ENCODE results near the gene IL3.
A peak's percentile ranks its signal among the peaks of the same experiment; 100 is the strongest.
"Not testable (repeated sequence)": the region's sequence is repeated elsewhere in the genome, so short reads cannot be mapped to it uniquely, and the experiment has no call there.

The IL3 gene

DNA sequence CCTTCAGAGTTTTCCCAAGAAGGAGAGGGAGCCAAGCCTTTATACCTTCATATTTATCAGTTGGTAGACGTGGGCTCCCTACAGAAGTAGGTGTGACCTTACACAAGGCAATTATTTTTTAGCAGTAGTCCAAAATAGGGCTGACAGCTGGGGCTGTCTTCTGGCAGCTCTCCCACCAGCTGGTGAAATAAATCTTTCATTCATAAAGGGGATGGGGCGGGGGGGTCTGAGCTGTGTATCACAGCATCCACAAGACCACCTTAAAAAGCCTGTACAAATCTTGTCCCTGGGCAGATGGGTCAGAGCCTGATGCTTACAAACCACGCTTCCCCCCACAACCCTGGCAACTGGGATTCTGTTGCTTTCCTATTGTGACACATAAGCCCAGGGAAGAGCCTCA lies 32.8 kb downstream of the IL3 start:
- DNase-seq (ENCODE audit: low read depth in 2 of 2, low spot score in 1 of 2), result no peak

DNA sequence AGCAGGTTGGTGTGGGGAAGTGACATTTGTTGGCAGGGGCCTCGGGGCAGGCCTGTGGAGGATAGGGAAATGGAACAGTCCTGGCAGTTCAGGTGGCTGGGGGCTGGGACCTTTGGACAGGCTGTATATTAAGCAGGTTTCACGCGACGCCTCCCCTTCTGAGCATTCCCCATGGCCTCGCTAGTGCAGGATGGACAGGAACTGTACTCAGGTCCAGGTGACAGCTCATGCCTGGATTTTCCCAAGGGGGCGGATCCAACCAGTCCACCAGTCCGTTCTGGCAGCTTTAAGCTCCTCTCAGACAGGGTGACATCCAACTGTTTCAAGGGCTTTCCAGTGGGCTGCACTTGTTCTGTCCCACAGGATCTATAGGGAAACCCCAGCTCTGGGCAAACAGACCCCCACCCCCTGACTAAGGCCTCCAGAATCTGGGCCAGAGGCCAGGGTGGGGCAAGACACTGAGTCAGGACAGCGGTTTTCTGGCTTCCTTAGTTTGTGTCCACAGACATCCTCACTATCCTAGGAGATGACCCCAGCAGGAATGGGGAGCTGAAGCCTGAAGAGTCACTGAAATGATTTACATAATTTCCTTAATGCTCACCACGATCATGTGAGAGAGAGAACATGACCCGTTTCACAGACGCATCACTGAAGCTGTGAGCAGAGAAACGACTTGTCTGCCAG lies 34.1 kb downstream of the IL3 start:
- DNase-seq (ENCODE audit: low read depth in 2 of 2, low spot score in 1 of 2), result no peak

DNA sequence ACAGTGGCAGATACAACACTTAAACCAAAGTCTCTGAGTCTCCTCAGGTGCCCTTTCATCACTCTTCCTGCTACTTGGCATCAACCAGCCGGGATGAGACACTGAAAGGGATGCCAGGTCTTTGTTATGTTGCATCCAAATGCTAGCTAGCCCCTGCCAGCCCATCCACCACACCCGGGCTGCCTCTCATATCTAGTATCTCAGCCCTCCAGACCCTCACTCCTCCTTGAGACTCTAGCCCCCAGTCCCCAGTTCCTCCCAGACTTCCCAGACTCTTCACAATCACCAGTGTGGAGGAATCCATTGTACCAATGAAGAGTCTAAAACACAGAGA lies 34.6 kb downstream of the IL3 start:
- DNase-seq (ENCODE audit: low read depth in 2 of 2, low spot score in 1 of 2), result no peak

DNA sequence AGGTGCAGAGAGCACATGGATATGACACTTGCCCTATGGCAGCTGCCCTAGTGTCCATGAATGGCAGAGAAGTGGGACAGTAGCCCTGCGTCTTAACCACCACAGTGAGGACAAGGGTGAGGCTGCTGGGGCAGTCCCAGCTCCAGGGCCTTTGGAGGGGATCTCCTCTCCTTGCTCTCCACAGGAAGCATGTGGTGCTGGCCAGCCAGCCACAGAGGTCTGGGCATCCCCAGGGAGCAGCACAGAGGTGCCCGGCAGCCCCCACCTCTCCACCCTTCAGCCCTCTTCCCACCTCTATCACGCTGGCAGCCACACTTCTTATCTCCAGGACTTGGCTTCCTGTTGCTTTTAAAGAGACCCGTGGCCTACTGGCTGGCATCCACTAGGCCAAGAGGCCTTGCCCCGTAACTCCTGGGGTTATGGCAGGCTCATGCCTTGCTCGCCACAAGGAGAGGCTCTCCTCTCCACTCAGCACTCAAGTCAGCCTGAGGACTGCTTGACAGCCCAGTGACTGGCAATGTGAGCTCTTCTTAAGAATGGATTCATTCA lies 35.0 kb downstream of the IL3 start:
- no peak for DNase-seq (ENCODE audit: low read depth in 2 of 2, low spot score in 1 of 2)

DNA sequence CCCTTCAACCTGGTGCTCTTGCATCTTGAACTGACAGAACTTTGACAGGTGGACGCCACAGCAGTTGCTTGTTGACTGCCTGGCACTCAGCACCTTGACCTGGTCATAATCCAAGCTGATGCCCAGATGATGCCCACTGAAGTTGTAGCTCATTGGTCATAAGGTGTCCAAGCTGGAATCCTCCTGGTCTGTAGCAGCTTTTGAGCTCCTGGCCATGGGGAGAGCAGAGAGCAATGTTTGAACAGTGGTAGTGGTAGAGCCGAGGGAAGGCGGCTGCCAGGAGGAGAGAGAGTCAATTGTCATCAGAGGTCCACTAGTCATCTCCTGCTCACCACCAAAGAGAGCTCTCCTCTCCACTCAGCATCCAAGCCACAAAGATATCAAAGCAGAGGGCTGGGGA lies 36.4 kb downstream of the IL3 start:
- DNase-seq (ENCODE audit: low read depth in 2 of 2, low spot score in 1 of 2), result no peak

DNA sequence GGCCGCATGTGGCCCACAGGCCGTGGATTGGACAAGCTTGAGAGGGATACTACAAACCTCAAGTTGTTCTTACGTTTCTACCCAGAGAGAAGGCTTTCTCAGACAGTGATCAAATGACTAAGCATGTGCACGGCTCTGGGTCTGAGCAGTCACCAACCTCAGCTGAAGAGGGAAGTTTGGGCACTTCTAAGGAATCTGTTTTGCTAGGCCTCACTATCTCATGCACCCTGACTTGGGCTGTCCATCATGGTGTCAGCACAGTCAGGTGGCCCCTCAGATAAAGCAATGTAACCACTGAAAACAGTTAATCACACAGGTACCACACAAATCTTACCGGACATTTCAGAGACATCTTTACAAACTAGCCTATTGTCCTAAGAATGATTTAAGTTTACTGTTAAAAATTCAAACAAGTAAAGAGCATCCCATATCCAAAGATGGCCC lies 37.7 kb downstream of the IL3 start:
- DNase-seq (ENCODE audit: low read depth in 2 of 2, low spot score in 1 of 2), result no peak

- no peak for DNase-seq (ENCODE audit: low read depth in 2 of 2, low spot score in 1 of 2)
Observed at GRCh38 chr5:132098621-132099020, 38.2 kb downstream of the IL3 start.

DNA sequence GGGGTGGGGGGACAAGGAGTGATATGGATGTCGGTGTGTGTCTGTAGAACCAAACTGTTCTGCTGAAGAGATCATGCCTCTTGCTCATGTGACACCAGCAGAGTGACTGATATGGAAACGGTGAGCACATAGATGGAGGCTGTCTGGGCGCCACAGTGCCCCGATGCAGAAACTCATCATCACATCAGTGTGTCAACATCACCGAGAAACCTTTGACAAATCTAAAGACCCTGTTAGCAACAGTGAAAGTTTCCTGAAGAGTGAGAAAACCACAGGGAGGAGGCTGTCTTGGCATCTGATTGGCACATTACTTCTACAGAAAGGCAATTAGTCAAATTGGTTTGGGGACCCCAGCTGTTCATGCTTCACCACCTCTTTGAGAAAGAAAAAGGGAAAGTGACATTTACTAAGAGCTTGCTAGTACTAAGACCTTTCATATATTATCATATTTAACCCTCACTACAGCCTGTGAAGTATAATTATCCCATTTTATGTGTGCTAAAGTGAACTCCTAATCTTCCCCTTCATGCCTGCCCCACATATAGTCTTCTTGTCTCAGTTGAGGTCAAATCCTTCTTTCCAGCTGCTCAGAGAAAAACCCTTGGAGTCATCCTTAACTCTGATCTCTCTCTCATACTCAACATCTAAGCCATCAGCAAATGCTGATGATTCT lies 38.8 kb downstream of the IL3 start:
- DNase-seq (ENCODE audit: low read depth in 2 of 2, low spot score in 1 of 2), result peak in 1 of 2 donors; percentile 60

- DNase-seq (ENCODE audit: low read depth in 2 of 2, low spot score in 1 of 2), result no peak
Observed at GRCh38 chr5:132099905-132100304, 39.5 kb downstream of the IL3 start.

DNA sequence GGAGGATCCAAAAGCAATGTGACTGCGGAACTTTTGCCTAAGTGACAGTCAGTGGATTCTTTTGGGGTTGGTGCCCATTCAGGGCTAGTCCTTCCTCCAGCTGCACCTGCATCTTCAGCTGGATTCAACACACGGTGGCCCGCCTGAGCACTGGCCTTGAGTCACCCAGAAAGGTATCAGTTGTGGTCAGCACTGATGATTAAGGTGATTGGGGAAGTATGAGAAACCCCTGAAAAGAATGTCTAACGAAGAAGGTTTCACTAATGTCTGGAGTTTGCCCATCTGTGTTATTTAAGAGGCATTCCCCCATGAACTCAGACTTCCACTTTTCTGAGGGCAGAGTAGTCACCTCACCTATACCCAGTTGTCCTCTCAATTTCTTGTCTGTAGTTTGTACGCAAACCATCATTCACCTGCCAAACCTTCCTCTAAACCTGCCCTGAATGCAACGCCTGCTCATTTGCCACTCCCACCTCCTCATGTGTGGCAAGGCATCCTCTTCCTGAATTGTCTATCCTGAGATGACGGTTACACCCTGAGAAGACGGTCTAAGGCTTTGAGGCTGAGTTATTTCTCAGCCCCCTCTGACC lies 40.3 kb downstream of the IL3 start:
- DNase-seq (ENCODE audit: low read depth in 2 of 2, low spot score in 1 of 2), result no peak

DNA sequence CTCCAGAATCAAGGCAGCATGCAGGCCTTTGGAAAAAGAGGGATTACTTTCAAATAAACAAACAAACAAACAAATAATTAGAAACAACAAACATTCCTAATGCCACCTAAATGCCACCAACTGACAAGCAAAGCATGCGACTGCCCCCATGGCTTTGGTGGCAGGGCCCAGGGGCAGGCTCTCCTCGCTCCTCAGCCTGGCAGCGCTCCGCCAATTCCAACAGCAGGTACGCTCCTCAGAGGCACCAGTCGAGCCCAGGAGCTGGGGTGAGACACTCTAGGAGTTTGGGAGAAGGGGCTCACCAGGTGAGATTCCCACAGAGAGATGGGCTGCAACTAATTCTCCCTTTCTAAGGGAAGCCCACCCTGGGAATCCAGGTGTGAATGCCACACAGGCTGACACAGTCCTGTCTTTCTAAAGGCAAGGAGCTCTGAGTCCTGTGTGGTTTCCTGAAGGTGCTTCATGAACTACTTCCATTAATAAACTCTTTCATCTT lies 41.0 kb downstream of the IL3 start:
- no peak for DNase-seq (ENCODE audit: low read depth in 2 of 2, low spot score in 1 of 2)

GRCh38 chr5:132102101-132102701 lies 41.7 kb downstream of the IL3 start:
- DNase-seq (ENCODE audit: low read depth in 2 of 2, low spot score in 1 of 2), result peak in 1 of 2 donors; percentile 38

DNA sequence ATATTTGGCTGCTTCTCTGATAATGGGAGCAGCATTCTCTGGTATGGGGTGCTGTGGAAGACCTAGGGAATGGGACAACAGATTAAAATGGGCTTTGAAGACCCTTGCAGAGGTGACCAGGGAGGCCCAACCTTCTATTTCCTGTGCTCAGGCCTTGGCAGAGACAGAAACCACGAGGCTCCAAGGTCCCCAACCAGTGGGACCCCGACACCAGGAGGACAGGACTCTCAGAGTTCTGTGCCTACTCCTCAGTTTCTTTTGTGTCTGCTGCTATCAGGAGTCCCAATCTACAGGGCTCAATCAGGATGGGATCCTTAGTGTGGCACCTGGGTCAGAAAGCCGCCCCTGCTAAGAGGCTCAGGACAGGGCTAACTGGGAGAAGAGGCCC lies 42.5 kb downstream of the IL3 start:
- no peak for DNase-seq (ENCODE audit: low read depth in 2 of 2, low spot score in 1 of 2)

GRCh38 chr5:132103332-132103951 lies 43.0 kb downstream of the IL3 start:
- DNase-seq (ENCODE audit: low read depth in 2 of 2, low spot score in 1 of 2), result peak; percentile 55 to 56

GRCh38 chr5:132103969-132104391 lies 43.5 kb downstream of the IL3 start:
- DNase-seq (ENCODE audit: low read depth in 2 of 2, low spot score in 1 of 2), result no peak

GRCh38 chr5:132104556-132104955 lies 44.1 kb downstream of the IL3 start:
- no peak for DNase-seq (ENCODE audit: low read depth in 2 of 2, low spot score in 1 of 2)

DNA sequence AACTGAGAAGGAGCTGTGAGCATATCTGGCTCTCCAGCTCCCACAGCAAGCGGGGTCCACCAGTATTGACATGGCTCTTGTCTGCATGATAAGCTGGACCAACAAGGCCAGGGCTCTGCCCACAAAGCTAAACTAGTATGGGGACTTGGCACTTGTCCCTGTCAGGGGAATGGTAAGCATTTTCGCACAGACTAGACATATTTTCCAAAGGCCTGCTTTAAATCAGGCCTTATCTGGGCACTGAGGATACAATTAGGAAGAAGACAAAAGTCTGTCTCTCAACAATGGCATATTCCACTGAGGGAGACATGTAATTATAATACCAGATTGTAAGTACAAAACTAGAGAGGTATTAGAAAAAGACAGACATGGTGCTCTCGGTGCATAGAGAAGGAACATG lies 45.2 kb downstream of the IL3 start:
- DNase-seq (ENCODE audit: low read depth in 2 of 2, low spot score in 1 of 2), result no peak

GRCh38 chr5:132108495-132108894 lies 48.0 kb downstream of the IL3 start:
- DNase-seq (ENCODE audit: low read depth in 2 of 2, low spot score in 1 of 2), result not testable (repeated sequence)

DNA sequence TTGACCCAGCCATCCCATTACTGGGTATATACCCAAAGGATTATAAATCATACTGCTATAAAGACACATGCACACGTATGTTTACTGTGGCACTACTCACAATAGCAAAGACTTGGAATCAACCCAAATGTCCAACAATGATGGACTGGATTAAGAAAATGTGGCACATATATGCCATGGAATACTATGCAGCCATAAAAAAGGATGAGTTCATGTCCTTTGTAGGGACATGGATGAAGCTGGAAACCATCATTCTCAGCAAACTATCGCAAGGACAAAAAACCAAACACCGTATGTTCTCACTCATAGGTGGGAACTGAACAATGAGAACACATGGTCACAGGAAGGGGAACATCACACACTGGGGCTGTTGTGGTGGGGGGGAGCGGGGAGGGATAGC lies 48.5 kb downstream of the IL3 start:
- DNase-seq (ENCODE audit: low read depth in 2 of 2, low spot score in 1 of 2), result not testable (repeated sequence)

- no peak for DNase-seq (ENCODE audit: low read depth in 2 of 2, low spot score in 1 of 2)
Observed at GRCh38 chr5:132109494-132110053, 49.1 kb downstream of the IL3 start.

DNA sequence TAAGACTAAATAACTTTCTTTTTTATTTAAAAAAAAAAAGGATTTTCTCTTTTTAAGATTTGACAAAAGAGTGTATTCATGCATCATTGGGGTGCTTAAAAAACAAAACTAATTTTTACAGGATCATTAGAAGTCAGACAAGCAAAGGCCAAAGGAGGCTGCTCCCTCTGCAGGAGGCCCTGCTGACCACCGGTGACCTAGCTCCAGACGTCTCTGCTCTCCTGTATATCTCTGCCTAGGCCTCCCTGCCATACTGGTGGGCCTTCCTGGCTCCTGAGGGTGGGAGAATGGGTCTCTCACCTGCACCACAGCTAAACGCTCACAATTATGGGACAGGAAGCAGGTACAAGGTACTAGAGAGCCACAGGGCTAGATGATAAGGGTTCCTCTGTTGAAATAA lies 49.7 kb downstream of the IL3 start:
- DNase-seq (ENCODE audit: low read depth in 2 of 2, low spot score in 1 of 2), result no peak

Data from stimulated activated CD8-positive, alpha-beta memory T cell treated with anti-CD3 and anti-CD28 coated beads, Interleukin-4, amount 100 ng/mL, for 4 hours (primary cell).